ENCODE data around the gene ALCAM.

The ALCAM gene

GRCh38 chr3:105518203-105518602, 151.5 kb downstream of the ALCAM start:
- FAIRE-seq (no peak), DNase-seq (ENCODE audit: insufficient read length, low spot score) (no peak)

- no peak for FAIRE-seq
- peak; percentile 45 for DNase-seq (ENCODE audit: insufficient read length, low spot score)
Observed at GRCh38 chr3:105518806-105519418, 152.2 kb downstream of the ALCAM start.

GRCh38 chr3:105521770-105522169, 155.1 kb downstream of the ALCAM start:
- FAIRE-seq = no peak
- no peak for DNase-seq (ENCODE audit: insufficient read length, low spot score)

- FAIRE-seq (no peak), DNase-seq (ENCODE audit: insufficient read length, low spot score) (no peak)
Observed at GRCh38 chr3:105523501-105523900, 156.8 kb downstream of the ALCAM start.

GRCh38 chr3:105525531-105525930, 158.8 kb downstream of the ALCAM start:
- DNase-seq (ENCODE audit: insufficient read length, low spot score) (no peak), FAIRE-seq (no peak)

GRCh38 chr3:105526360-105527111, 159.8 kb downstream of the ALCAM start:
- FAIRE-seq (no peak), DNase-seq (ENCODE audit: insufficient read length, low spot score) (no peak)

GRCh38 chr3:105527535-105527934, 160.8 kb downstream of the ALCAM start:
- FAIRE-seq (no peak), DNase-seq (ENCODE audit: insufficient read length, low spot score) (no peak)

GRCh38 chr3:105527949-105528348, 161.2 kb downstream of the ALCAM start:
- FAIRE-seq = peak; percentile 23
- DNase-seq (ENCODE audit: insufficient read length, low spot score) = peak; percentile 26

GRCh38 chr3:105528955-105529354, 162.2 kb downstream of the ALCAM start:
- DNase-seq (ENCODE audit: insufficient read length, low spot score) (no peak), FAIRE-seq (no peak)

- no peak for FAIRE-seq
Observed at GRCh38 chr3:105529456-105529855, 162.7 kb downstream of the ALCAM start.

GRCh38 chr3:105532251-105532650, 165.5 kb downstream of the ALCAM start:
- no peak for DNase-seq (ENCODE audit: insufficient read length, low spot score)
- peak; percentile 9 for FAIRE-seq

More at GRCh38 chr3:105529456-105529855, 162.7 kb downstream of the ALCAM start:
- DNase-seq (ENCODE audit: insufficient read length, low spot score) = no peak

- FAIRE-seq (no peak), DNase-seq (ENCODE audit: insufficient read length, low spot score) (no peak)
Observed at GRCh38 chr3:105533960-105534359, 167.3 kb downstream of the ALCAM start.

- FAIRE-seq (no peak), DNase-seq (ENCODE audit: insufficient read length, low spot score) (no peak)
Observed at GRCh38 chr3:105534491-105534890, 167.8 kb downstream of the ALCAM start.

GRCh38 chr3:105537371-105538080, 170.8 kb downstream of the ALCAM start:
- FAIRE-seq (no peak), DNase-seq (ENCODE audit: insufficient read length, low spot score) (no peak)

GRCh38 chr3:105538483-105538882, 171.8 kb downstream of the ALCAM start:
- FAIRE-seq (no peak), DNase-seq (ENCODE audit: insufficient read length, low spot score) (no peak)

- FAIRE-seq = no peak
Observed at GRCh38 chr3:105539897-105540296, 173.2 kb downstream of the ALCAM start.

GRCh38 chr3:105542282-105543019, 175.7 kb downstream of the ALCAM start:
- FAIRE-seq = no peak
- no peak for DNase-seq (ENCODE audit: insufficient read length, low spot score)

More at GRCh38 chr3:105539897-105540296, 173.2 kb downstream of the ALCAM start:
- no peak for DNase-seq (ENCODE audit: insufficient read length, low spot score)

GRCh38 chr3:105545051-105545450, 178.3 kb downstream of the ALCAM start:
- DNase-seq (ENCODE audit: insufficient read length, low spot score) (no peak), FAIRE-seq (no peak)

GRCh38 chr3:105553851-105554250, 187.1 kb downstream of the ALCAM start:
- FAIRE-seq (peak; percentile 16), DNase-seq (ENCODE audit: insufficient read length, low spot score) (no peak)

- no peak for FAIRE-seq
- no peak for DNase-seq (ENCODE audit: insufficient read length, low spot score)
Observed at GRCh38 chr3:105555206-105555605, 188.5 kb downstream of the ALCAM start.

GRCh38 chr3:105559856-105560255, 193.1 kb downstream of the ALCAM start:
- FAIRE-seq = no peak
- no peak for DNase-seq (ENCODE audit: insufficient read length, low spot score)
